OCI-LY1 (cell line): ENCODE results near the gene PCDHB1.

Source experiments
- EZH2 ChIP-seq: fragments of 200-600 bp; sonication (generic), shearing (Covaris generic); IDR thresholded peaks from 2 replicates; pipeline ENCODE4 v1.8.0; 2017; ENCODE audit warnings: borderline replicate concordance, mixed run types, mild to moderate bottlenecking, antibody characterized with exemption, low read length, moderate library complexity, mixed read lengths
- TF ChIP-seq, protein P1 (sequence below): fragments of 200-600 bp; sonication (generic), shearing (Covaris generic); IDR thresholded peaks from 2 replicates; pipeline ENCODE4 v1.5.1; 2017; ENCODE audit warnings: mild to moderate bottlenecking, antibody characterized with exemption, low read length, moderate library complexity, mixed read lengths

DNA sequence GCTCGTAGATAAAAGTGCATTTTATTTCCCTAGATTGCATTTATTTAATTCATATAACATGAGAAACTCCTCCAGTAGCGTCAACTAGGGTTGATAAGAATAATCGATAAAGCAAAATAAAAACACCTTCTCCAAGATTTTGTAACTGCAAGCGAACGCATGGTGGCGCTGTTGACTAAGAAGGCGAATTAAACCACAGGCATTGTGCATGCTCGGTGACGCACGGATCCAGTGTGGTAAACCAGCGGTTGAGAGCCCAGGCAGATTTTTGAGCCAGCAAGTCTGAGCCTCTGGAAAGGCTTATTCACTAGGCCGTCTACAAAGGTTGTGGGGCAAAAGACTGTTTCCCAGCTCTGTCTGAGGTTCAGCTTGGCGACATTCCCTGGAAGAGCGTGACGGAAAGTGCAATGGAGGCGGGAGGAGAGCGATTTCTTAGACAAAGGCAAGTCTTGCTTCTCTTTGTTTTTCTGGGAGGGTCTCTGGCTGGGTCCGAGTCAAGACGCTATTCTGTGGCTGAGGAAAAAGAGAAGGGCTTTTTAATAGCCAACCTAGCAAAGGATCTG, 49.1 kb downstream of the PCDHB1 start, which contains the start of gene PCDHB3:
- TF ChIP-seq, protein P1, sequence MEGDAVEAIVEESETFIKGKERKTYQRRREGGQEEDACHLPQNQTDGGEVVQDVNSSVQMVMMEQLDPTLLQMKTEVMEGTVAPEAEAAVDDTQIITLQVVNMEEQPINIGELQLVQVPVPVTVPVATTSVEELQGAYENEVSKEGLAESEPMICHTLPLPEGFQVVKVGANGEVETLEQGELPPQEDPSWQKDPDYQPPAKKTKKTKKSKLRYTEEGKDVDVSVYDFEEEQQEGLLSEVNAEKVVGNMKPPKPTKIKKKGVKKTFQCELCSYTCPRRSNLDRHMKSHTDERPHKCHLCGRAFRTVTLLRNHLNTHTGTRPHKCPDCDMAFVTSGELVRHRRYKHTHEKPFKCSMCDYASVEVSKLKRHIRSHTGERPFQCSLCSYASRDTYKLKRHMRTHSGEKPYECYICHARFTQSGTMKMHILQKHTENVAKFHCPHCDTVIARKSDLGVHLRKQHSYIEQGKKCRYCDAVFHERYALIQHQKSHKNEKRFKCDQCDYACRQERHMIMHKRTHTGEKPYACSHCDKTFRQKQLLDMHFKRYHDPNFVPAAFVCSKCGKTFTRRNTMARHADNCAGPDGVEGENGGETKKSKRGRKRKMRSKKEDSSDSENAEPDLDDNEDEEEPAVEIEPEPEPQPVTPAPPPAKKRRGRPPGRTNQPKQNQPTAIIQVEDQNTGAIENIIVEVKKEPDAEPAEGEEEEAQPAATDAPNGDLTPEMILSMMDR: peak; percentile 74
- no peak for TF ChIP-seq EZH2
